ENCODE measurements around the gene LBHD2.

DNA sequence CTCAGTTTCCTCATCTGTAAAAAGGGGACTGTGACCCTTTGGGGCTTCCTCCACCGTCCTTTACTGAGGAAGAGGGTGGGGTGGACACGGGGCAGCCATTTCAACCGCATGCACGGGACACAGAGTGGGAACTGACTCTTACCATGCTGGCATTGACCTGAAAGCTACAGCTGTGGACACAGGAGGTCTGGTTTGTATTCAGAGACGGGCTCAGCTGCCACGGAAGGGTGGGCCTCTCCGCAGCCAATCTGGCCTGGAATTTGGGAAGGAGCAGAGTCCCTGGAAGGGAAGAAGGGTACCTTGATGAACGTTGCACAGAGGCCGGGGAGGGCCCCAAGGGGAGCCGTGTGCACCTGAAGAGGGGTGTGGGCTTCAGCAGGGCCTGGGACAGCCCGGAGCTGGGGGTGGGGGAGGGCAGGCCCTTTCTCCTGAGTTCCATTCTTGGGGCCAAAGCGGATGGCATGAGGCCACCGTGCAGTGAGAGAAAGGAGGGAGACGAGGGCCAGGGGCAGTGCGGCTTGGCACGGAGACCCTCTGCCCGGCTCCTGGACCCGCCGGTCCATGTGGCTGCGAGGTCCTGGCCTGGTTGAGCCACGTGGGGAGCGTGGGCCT lies 53.8 kb downstream of the LBHD2 start:
- TF ChIP-seq, protein P1, sequence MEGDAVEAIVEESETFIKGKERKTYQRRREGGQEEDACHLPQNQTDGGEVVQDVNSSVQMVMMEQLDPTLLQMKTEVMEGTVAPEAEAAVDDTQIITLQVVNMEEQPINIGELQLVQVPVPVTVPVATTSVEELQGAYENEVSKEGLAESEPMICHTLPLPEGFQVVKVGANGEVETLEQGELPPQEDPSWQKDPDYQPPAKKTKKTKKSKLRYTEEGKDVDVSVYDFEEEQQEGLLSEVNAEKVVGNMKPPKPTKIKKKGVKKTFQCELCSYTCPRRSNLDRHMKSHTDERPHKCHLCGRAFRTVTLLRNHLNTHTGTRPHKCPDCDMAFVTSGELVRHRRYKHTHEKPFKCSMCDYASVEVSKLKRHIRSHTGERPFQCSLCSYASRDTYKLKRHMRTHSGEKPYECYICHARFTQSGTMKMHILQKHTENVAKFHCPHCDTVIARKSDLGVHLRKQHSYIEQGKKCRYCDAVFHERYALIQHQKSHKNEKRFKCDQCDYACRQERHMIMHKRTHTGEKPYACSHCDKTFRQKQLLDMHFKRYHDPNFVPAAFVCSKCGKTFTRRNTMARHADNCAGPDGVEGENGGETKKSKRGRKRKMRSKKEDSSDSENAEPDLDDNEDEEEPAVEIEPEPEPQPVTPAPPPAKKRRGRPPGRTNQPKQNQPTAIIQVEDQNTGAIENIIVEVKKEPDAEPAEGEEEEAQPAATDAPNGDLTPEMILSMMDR (IDR thresholded peaks at IDR 0.05 in 8 of 11, conservative IDR thresholded peaks at IDR 0.05 in 3 of 11): no peak
- no peak for TF ChIP-seq POLR2A (IDR thresholded peaks at IDR 0.05)
- peak; percentile 22 to 52 (median 24) for TF ChIP-seq POLR2AphosphoS5 (IDR thresholded peaks at IDR 0.05)
